ENCODE data around the gene NR5A1. TPM values are rescaled to one million over a fixed set of nuclear protein-coding genes. Genes with fewer than 3 reads are reported as not detected.

The NR5A1 gene
- 0.92 TPM for total RNA-seq (2013)
- polyA plus RNA-seq: not detected
- not detected in 2 replicates for polyA minus RNA-seq
- total RNA-seq: 0 to 0.58 (median 0.08) reads per million in 11 experiments

GRCh38 chr9:124506931-124507879, at the start of gene NR5A1:
Gene NR5A1, minus strand, starts transcription at chr9:124507399. Its CDS starts 4,004 bp downstream, at chr9:124503395.
- Histone ChIP-seq H3K36me3 (replicated peaks in 1 of 2; ENCODE audit: control insufficient read depth in 1 of 2, insufficient read depth in 2 of 2, low read length in 2 of 2) (no peaks in the 10 kb centered on the region), H4K20me1 (ENCODE audit: insufficient read depth, low read length) (no peaks in the 10 kb centered on the region), H3K79me2 (ENCODE audit: insufficient read depth, low read length) (no peaks in the 10 kb centered on the region), H3K9ac (ENCODE audit: insufficient read depth, low read length, poor library complexity, severe bottlenecking) (no peak within 1 kb of the TSS), H2AFZ (ENCODE audit: insufficient read depth, low read depth, low read length, poor library complexity, severe bottlenecking) (no peak within 1 kb of the TSS), H3K9me3 (replicated peaks in 1 of 2; ENCODE audit: control insufficient read depth in 1 of 2, insufficient read depth in 1 of 2, low read length in 2 of 2) (peaks cover 0 to 8% of the 10 kb centered on the region in 2 donors), H3K4me1 (ENCODE audit: control insufficient read depth in 1 of 2, insufficient read depth in 2 of 2, low read length in 2 of 2) (peaks cover 4 to 10% of the 10 kb centered on the region in 2 donors), H3K4me2 (replicated peaks; ENCODE audit: extremely low read depth, low read length, poor library complexity, severe bottlenecking) (no peak within 1 kb of the TSS), H3K27me3 (ENCODE audit: control insufficient read depth in 2 of 2, insufficient read depth in 2 of 2, low read length in 2 of 2) (peaks cover 16 to 37% of the 10 kb centered on the region in 2 donors), H3K27ac (ENCODE audit: low read depth in 1 of 2, low read length in 2 of 2) (no peak within 1 kb of the TSS), H3K4me3 (replicated peaks in 1 of 3; ENCODE audit: low read depth in 2 of 3, low read length in 3 of 3) (no peak within 1 kb of the TSS)
- no peak for TF ChIP-seq CTCF (IDR thresholded peaks at IDR 0.05)
- no peak within 1 kb of the TSS for H3K27ac Mint-ChIP-seq
- peaks cover 0 to 12% (median 8%) of the 10 kb centered on the region in 7 donors for H3K9me3 Mint-ChIP-seq
- H3K4me1 Mint-ChIP-seq: peaks cover 12% of the 10 kb centered on the region
- no peak for DNase-seq
- no peak within 1 kb of the TSS for H3K4me3 Mint-ChIP-seq
- 96% methylated on average over 23 of the region's 34 CpGs for WGBS (ENCODE audit: insufficient coverage)
- intact Hi-C loops (cut with micrococcal nuclease): no loop called here
- H3K36me3 Mint-ChIP-seq: peaks cover 4% of the 10 kb centered on the region in 2 donors
- peaks cover 36 to 54% (median 37%) of the 10 kb centered on the region in 3 donors for H3K27me3 Mint-ChIP-seq (ENCODE audit: low read depth in 3 of 3)

GRCh38 chr9:124555043-124555442, 47.8 kb upstream of the NR5A1 start:
- intact Hi-C loops (cut with micrococcal nuclease): no loop called here
- Mint-ChIP-seq H3K9me3 (no peaks in the 10 kb centered on the region), H3K4me1 (peaks cover 6% of the 10 kb centered on the region), H3K36me3 (peaks cover 0 to 3% of the 10 kb centered on the region in 2 donors), H3K27me3 (ENCODE audit: low read depth in 3 of 3) (peaks cover 0 to 1% (median 0%) of the 10 kb centered on the region in 3 donors), H3K27ac (peak overlapping the region in 1 of 7 donors; percentile 5), H3K4me3 (no peak overlapping the region)
- Histone ChIP-seq H3K36me3 (replicated peaks in 1 of 2; ENCODE audit: control insufficient read depth in 1 of 2, insufficient read depth in 2 of 2, low read length in 2 of 2) (no peaks in the 10 kb centered on the region), H4K20me1 (ENCODE audit: insufficient read depth, low read length) (no peaks in the 10 kb centered on the region), H3K4me2 (replicated peaks; ENCODE audit: extremely low read depth, low read length, poor library complexity, severe bottlenecking) (no peak overlapping the region), H3K4me3 (replicated peaks in 1 of 3; ENCODE audit: low read depth in 2 of 3, low read length in 3 of 3) (no peak overlapping the region), H3K4me1 (ENCODE audit: control insufficient read depth in 1 of 2, insufficient read depth in 2 of 2, low read length in 2 of 2) (peaks cover 0 to 5% of the 10 kb centered on the region in 2 donors), H3K27ac (ENCODE audit: low read depth in 1 of 2, low read length in 2 of 2) (no peak overlapping the region), H3K9ac (ENCODE audit: insufficient read depth, low read length, poor library complexity, severe bottlenecking) (no peak overlapping the region), H3K79me2 (ENCODE audit: insufficient read depth, low read length) (no peaks in the 10 kb centered on the region), H3K27me3 (ENCODE audit: control insufficient read depth in 2 of 2, insufficient read depth in 2 of 2, low read length in 2 of 2) (no peaks in the 10 kb centered on the region), H3K9me3 (replicated peaks in 1 of 2; ENCODE audit: control insufficient read depth in 1 of 2, insufficient read depth in 1 of 2, low read length in 2 of 2) (no peaks in the 10 kb centered on the region), H2AFZ (ENCODE audit: insufficient read depth, low read depth, low read length, poor library complexity, severe bottlenecking) (no peak overlapping the region)
- WGBS (ENCODE audit: insufficient coverage): no CpG with 5 or more reads among the region's 3 CpGs
- TF ChIP-seq CTCF (IDR thresholded peaks at IDR 0.05): no peak
- no peak for DNase-seq
